HG03571 (cell line): Measurements from ENCODE around the gene GABBR2.

ENCODE experiments used
- ATAC-seq: cut with Tn5 transposase; IDR thresholded peaks from one replicate; pipeline ENCODE4 v1.9.1; 2021; ENCODE audit not compliant: unreplicated experiment

Gene GABBR2

DNA sequence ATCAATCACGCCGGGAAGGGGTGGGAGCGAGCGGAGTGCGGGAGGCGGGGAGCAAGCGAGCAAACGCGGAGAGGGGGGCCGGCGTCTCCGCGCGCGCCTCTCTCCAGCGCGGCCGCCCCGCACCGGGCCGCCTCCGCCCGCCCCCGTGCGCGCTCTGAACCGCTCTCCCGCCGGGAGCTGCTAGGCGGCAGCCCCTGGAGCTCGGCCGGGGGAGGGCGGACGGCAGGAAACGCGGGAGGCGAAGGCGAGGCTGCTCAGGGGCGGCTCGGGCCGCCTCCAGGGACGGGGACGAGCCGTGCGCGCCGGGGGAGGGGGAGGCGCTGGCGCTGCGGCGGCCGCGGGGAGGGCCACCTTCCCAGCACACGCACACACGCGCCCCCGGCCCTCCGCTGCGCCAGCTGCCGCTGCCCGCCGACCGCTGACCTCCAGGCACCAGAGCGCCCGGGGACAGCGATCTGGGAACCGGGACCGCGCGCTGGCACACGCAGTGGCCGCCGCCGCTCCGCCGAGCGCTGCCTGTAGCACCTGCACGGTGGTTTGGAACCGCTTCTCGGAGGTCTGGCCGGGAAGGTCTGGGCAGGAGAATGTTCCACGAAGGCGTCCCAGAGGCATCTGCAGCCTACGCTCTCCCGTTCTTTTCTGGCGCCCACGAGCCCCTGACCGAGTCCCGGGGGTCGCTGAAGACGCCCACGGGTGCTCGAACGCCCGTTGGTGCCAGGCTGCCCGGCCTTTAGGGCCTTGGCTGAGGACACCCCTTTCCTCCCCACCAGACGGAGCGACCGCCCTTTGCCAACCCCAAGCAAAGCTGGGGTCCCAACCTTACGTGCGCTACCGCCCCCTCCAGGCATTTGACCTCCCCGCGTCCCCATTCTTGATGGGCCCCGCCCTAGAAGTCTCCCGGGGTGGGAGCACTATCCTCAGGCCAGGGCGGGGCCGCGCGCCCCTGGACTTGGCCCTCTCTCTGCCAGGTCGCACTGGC is at the start of gene GABBR2:
Gene GABBR2, minus strand, starts transcription at position 3 of the 979 bp plus-strand sequence. CDS start 198 bp downstream, outside the sequence.
- no peak for ATAC-seq

DNA sequence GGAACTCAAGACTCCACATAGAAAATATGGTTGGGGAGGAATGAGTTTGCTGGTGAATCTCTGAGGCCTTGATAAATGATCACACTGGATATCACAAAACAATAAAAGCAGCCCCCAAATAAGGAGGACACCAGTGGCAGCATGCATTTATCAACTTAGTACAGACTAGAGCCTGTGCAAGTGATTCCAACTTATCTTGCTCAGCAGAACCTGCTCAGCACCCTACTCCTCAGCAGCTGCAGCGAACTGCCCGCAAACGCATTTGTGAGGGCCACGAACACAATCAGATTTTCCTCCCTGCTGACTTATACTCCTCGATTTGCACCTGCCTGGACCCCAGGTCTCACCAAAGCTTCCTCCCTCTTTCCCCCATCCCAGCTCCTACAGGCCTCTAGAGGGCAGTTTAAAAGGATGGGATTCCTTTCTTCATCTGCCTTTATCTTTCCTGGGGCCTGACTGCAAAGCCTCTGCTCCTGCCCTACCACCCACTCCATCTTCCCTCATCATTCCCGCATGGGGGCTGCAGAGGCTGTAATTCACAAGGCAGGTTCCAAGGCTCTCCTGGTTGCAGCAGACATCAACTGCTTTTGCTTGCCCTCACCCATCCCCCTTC is 46.4 kb upstream of the GABBR2 start:
- ATAC-seq = no peak

DNA sequence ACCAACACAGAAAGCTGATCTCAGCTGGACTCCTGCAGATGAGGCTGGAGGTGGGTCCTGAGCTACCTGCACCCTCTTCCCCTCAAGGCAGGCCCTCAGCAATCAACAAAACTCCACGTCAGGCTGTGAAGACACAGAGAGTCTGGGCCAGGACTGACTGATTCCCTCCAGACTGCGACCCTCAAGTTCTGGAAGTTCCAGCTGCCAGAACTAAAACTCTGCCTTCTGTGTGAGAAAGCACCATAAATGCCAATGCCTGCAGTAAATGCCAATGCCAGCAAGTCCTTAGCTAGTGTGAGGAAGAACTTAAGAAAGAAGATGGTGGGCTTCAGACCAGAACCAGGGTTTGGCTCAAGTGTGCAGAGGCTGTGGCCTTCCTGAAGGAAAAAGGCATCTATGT is 42.5 kb upstream of the GABBR2 start:
- no peak for ATAC-seq

DNA sequence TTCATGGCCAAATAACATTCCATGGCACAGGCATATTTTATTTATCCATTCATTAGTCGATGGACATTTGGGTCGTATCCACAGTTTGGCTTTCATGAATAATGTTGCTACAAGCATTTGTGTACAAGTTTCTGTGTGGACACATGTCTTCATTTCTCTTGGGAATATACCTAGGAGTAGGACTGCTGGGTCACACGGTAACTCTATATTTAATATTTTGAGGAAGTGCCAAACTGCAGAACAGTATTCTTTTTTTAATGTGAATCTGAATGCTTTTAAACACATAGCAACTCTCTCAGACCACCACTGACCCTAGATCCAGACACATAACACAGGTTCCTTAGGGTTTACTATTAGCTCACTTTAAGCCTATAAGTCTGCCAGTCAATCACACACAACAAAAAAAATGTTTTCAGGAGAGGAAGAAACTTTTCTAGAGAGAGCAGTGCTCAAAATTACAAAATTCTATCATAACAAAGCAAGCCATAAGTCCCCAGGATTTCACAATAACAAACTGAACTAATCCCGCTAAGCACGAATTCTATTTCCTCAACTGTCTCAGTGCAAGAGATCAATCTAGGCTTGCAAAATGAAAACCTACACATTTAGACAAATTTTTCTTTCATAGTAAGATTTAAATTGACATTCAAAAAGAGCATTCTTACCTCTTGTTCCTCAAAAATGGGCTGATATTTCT is 41.8 kb upstream of the GABBR2 start:
- ATAC-seq = no peak

DNA sequence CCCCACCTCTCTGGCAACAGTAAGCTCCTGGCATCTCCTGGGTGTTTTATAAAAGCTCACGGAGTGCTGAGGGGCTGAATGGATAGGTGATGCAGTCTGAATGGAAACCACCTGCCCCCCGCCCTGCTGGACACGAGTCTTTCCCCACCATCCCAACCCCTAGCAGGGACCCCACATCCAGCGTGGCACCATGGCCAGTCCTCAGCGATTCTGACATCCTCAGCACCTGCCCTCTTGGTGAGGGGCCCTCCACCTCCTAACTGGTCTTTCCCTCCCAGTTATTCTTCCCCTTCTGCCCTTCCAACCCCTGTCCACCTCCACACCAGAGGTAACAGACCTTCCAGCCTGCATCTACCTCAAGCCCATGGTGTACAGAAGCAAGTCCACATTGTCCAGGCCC is 38.7 kb upstream of the GABBR2 start:
- ATAC-seq = no peak

DNA sequence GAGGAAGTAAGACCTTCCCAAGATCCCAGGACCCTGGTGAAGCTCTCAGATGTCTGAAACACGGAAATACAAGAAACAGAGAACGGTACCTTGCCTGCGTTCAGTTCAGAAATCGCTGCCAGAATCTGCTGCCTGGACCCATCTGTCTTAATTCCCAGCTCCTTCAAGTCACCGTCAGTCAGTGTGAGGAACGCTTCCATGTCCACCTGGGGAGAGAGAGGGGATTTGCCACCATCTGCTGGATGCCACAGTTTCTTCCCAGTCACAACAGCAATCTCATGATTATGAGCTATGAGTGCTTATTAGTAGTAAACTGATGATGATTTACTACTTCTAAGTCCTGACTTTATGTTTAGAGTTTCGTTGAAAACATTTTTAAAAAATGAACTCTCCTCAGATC is 36.7 kb upstream of the GABBR2 start:
- no peak for ATAC-seq

DNA sequence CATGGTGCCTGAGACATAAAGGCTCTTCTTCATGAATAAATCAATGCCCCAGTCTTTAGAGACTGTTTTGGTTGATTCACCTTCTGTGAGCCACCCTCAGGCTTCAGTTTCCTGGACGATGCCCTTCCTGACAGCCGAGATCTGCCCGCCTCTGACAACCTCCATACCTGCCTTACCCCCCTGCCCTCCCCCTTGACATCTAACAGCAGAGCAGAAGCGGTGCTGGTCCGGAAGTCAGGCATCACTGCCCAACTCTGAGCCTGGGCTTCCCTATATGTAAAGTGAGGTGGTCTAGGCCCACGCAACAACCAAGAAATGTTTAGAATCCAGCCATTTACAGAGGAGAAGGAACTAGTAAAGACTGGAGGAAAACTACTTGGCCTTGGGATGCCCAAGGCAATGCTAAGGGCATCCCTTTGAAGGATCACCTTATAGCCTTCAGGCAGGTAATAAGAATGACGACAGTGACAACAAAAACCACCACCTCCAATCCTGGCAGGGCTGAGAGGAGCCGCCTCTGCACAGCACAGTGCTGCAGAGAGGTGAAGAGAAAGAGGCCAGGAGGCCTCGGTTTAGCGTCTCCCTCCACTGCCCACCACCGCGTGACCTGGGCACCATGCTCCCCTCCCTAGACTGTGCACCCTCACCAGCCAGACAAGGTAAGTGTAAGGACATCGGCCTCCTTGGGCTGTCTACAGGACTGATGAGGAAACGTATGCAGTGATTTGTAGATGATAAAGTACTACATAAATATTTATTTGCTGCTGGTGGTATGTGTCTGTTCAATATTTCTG is 35.3 kb upstream of the GABBR2 start:
- ATAC-seq = no peak

DNA sequence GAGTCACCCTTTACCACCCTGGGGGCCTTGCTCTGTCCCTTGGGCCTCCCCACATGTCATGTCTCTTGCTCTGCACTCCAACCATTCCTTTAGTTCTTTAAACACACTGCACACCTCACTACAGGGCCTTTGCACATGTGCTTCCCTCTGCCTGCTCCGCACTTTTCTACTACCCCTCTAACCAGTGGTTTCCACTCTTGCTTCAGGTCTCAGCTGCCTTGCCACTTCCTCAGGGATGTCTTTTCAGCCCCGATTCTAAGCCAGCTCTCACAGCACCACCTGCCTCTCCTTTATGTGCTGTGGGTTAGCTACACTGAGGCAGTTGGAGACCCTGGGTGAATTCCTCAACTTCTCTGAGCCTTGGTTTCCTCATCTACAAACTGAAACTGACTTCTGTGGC is 34.6 kb upstream of the GABBR2 start:
- ATAC-seq = no peak

DNA sequence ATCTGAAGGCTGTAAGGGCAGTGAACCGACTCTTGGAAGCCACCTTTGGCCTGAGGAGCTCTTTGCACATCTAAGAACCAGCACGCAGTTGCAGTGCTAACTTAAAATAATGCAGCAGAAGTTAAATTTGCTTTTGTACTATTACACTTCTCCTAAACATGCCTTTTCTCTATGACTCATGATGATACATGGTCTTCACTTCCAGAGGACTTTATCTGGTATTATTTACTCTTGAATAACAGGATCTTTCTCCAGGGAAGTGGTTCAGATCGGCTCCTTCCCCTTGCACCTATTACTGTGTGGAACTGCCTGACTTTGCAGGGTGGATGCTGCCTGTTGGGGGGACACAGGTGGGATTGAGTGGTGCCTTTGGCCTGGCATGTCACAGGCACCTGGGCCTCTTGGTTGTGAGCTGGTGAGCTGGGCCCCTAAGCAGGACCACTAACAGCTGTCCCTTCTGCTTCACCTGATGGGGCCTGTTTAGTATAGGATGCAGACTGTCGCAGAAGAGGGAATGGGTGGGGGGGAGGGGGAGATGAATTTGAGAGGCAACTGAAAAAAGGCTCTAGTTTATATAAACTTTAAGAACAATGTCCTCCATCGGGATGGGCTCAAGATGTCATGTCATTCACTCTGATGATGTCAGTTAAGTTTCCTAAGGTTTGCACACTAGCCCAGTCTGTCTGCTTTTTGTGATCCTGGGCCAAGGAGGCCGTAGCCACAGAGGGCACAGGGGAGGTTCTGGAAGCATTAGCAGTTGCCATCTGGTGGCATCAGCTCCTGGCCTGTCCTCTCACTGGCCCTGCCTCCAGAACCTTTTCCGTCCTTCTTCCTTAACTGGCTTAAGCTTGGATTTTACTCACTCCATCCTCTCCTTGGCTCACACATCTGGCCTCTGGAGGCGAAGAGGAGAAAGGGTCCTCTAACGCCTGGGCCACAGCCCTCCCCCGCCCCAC is 33.9 kb upstream of the GABBR2 start:
- ATAC-seq = no peak

DNA sequence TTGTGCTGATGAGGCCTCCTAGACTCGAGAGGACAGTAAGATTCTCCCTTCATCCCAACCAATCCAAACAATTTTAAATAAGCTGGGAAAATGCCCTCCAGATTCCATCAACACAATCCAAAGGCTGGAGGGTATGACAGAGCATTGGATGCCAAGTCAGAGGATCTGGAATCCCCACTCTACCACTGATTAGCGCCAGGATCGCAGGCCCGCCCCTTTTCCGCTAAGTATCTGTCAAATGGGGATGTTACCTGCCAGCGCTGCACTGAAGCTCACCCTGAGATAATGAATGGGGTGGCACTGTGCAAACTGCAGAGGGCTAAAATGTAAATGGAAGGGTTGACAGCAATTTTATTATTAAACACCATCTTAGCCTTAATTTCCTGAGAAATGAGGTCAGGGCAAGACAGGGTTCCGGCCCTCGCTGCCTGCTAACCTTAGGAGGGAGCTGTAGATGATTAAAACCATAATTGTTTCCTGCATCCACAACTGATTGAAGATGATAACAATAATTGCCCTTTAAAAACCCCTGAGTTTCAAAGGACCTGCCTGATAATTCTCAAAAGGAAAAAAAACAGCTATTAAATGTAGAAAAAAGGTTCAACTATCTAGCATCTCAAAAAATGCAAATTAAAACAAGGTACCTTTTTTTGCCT is 31.6 kb upstream of the GABBR2 start:
- ATAC-seq = no peak

DNA sequence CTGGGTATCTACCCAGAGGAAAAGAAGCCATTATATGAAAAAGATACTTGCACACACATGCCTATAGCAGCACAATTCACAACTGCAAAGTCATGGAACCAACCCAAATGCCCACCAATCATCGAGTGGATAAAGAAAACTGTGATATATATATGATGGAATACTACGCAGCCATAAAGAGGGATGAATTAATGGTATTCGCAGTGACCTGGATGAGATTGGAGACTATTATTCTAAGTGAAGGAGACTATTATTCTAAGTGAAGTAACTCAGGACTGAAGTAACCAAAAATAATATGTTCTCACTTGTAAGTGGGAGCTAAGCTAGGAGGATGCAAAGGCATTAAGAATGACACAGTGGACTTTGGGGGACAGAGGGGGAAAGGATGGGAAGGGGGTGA is 30.0 kb upstream of the GABBR2 start:
- no peak for ATAC-seq

DNA sequence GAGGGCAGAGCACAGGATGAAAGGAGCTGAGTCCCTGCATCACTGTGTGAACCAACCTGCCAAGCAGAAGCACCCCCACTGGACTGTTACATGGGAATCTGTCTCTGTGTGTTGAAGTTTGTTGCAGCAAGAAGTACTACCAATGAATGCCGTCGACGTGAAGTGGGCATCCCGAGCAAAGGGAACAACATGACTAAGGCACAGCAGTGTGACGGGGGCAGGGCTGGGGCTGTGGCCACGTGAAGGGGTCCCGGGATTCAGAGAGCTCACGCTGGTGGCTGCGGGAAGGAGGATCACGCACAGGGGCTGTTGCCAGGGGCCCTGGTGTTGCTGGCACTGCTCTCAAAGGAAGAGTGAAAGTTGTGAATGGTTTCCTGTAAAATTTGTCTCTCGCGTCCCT is 27.5 kb upstream of the GABBR2 start:
- ATAC-seq = no peak

DNA sequence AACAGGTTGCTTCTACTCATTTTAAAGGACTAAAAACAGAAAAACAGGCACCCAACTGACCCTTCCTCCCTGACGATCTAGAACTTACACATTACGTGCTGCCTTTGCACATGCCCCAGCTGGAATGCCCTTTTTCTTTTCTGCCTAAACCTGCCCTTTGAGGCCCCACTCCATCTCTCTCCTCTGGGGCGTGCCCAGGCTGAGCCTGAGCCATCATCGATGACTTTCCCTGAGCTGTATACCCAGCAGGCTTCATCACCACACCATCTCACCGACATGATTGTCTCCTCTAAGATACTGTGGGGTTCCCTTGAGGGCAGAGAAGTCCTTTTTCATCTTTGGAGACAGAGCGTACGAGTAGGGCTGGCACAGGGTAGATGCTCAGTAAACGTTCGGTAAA is 24.1 kb upstream of the GABBR2 start:
- ATAC-seq = no peak

DNA sequence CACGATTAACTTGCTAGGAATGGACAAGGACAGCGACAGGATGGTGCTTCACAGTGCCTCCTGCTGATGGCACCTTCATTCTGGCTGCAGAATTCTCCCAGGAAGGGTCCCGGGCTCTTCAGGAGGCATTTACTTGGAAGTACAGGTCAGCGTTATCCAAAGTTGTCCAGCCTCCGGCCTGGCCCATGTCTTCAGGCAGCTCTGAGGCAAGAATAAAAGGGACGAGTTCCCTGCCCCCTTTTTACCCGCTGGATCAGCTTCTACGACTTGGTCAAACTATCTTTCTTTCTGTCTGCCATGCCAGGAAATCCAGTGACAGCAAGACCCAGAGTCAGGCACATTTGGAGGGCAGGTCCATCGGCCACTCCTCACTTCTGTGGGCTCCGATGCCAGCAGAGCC is 23.4 kb upstream of the GABBR2 start:
- no peak for ATAC-seq

DNA sequence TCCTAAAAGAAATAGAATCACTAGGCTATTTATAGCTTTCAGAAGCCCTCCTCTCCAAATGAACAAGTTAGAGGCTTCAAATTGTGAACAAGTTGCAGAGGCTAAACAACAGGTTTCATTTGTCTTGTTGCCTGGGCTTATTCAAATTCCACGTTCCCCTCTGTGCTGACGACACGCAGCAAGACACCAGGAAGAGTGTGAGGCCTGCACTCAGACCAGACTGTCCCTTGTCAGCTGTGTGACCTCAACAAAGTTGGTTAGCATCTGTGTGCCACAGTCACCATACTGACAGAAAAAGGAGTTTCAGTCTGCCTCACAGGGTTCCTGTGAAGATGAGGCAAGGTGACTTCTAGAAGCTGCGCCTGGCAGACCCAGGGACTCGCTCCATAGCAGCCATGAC is 22.1 kb upstream of the GABBR2 start:
- no peak for ATAC-seq

DNA sequence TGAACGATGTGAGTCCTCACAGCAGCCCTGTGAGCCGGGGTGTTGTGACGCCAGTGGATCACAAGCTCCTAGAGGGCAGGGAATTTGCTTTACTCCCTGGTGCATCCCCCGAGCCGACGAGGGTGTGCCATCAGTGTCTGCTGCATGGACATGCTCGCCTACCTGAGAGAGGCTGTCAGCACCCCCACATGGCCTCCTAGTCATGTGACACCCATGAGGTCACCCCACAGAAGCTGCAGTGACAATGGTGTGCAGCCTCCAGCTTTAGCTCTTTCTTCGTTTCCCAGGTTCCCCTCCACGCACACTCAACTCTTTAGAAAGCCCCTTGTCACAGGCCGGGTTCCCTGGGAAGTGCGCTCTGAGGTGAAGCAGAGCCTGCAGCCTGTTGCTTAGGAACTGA is 19.8 kb upstream of the GABBR2 start:
- no peak for ATAC-seq

DNA sequence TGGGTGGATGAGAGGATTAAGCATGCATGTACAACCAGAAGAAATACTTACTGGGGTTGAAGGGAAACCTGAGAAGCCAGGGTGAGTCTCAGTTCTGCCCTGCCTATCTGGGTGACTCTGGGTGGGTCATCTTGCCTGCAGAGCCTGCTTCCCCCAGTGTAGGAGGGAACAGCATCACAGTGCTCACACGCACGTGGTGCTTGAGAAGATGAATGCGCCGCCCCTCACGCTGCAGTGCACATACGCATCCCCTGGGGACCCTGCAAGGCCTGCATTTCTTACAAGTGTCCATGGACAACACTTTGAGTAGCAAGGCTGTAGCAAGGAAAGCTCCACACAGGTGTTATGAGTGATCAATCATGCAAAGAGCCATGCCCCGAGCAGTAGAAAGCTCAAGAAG is 18.7 kb upstream of the GABBR2 start:
- no peak for ATAC-seq

DNA sequence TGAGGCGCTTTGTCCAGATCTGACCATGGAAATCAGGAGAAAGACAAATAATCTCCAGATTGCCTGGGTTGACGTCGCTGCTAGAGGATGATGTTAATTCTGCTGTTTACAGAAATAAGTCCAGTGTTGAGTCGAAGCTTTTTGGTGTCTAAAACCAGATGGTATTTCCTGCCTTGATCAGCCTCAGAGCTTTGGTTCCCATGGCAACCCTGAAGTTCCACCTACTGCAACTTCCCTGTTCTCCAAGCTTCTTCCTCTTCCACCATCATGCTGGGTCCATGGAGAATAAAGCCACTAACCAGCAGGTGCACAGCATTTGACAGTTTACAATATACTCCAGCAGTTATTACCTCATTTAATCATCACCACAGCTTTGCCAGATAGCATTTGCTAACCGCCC is 18.0 kb upstream of the GABBR2 start:
- no peak for ATAC-seq

DNA sequence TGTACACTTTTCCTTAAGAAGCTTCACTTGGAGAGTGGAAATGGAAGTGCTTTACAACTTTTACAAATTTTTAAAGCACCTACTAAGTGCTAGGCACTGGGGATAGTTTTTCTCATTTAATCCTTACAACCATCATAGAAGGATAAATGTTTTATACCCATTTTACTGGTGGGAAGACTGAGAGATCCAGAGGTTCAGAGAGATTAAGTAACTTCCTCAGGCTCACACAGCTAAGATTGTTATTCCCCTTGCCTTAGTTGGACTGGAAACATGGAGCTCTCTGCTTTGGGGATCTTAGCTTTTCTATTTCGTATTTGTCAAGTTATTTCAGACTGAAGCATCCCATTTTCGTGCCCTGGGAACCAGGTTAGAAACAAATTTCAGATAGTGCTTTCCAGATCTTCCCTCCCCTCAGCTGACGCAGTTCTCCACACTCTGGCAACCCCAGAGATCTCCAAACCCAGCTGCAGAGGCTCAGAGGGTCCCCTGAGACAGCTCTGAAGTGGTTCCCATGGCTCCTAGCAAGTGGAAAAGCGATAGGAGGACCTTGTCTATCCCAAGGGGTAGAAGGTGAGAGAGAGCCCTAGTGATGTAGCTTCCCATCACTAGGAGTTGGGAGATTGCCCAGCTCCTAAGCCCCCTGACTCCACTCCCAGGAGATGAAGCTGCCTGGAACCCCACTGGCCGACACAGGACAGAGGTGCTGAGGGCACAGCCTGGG is 16.2 kb upstream of the GABBR2 start:
- ATAC-seq = no peak
